HepG2 (cell line): Measurements from ENCODE around the gene DNM1. TPM values are rescaled to one million over a fixed set of nuclear protein-coding genes. Genes with fewer than 3 reads are reported as not detected.

Experiments
- ARID2 ChIP-seq: sonication (generic); formaldehyde crosslinking; IDR thresholded peaks from 2 replicates; pipeline ENCODE4 v1.8.1; 2022; ENCODE audit warnings: mild to moderate bottlenecking, missing genetic modification reagents, borderline replicate concordance
- BORCS8-MEF2B ChIP-seq: sonication (generic); formaldehyde crosslinking; IDR thresholded peaks from 2 replicates; pipeline ENCODE4 v1.8.0; 2022; ENCODE audit warnings: mild to moderate bottlenecking, missing genetic modification reagents
- CAMTA2 ChIP-seq: sonication (generic); formaldehyde crosslinking; IDR thresholded peaks from 2 replicates; pipeline ENCODE4 v1.4.0; 2020; ENCODE audit warnings: mild to moderate bottlenecking, missing genetic modification reagents, borderline replicate concordance
- CBX2 ChIP-seq, 2 experiments: fragments of 200-600 bp in 1 of 2; sonication (generic); formaldehyde crosslinking in 1 of 2; IDR thresholded peaks; 2 replicates each; pipeline versions ENCODE4 v1.7.0 to v1.8.1; 2018 to 2022; ENCODE audit warnings: low read depth in 2 of 2, low read length in 1 of 2, mild to moderate bottlenecking in 1 of 2, missing genetic modification reagents in 1 of 2
- CBX5 ChIP-seq: sonication (generic); formaldehyde crosslinking; IDR thresholded peaks from 2 replicates; pipeline ENCODE4 v1.4.0; 2020; ENCODE audit warnings: missing genetic modification reagents, borderline replicate concordance
- CC2D1A ChIP-seq: sonication (generic); formaldehyde crosslinking; IDR thresholded peaks from 2 replicates; pipeline ENCODE4 v1.8.1; 2023; ENCODE audit warnings: mild to moderate bottlenecking, missing genetic modification reagents
- CEBPG ChIP-seq: IDR thresholded peaks from 2 replicates; pipeline ENCODE4 v1.6.1; 2016
- E2F2 ChIP-seq: sonication (generic); formaldehyde crosslinking; IDR thresholded peaks from 2 replicates; pipeline ENCODE4 v1.4.0; 2020; ENCODE audit warnings: missing genetic modification reagents, borderline replicate concordance
- EED ChIP-seq: sonication (generic); formaldehyde crosslinking; IDR thresholded peaks from 2 replicates; pipeline ENCODE4 v1.5.0; 2020; ENCODE audit warnings: mild to moderate bottlenecking, missing genetic modification reagents
- ELF1 ChIP-seq: sonication (generic); formaldehyde crosslinking; IDR thresholded peaks from 2 replicates; pipeline ENCODE4 v1.4.0; 2020; ENCODE audit warnings: missing genetic modification reagents
- GABPA ChIP-seq, 2 experiments: IDR thresholded peaks; 2 replicates each; pipeline ENCODE4 v1.6.1; 2011 to 2016; ENCODE audit warnings: low read depth in 2 of 2, low read length in 1 of 2, missing biosample characterization in 1 of 2, missing genetic modification characterization in 1 of 2
- GMEB1 ChIP-seq: sonication (generic); formaldehyde crosslinking; IDR thresholded peaks from 2 replicates; pipeline ENCODE4 v1.5.1; 2020; ENCODE audit warnings: missing genetic modification reagents, mild to moderate bottlenecking, borderline replicate concordance
- HNF4A ChIP-seq: sonication (generic); formaldehyde crosslinking; IDR thresholded peaks from 2 replicates; pipeline ENCODE4 v1.4.0; 2020; ENCODE audit warnings: missing genetic modification reagents
- HNRNPLL ChIP-seq: fragments of 200-400 bp; formaldehyde crosslinking; IDR thresholded peaks from 2 replicates; pipeline ENCODE4 v1.6.1; 2017; ENCODE audit warnings: mild to moderate bottlenecking, low read depth, low read length; ENCODE audit not compliant: poor library complexity, severe bottlenecking
- KLF9 ChIP-seq: IDR thresholded peaks from 2 replicates; pipeline ENCODE4 v1.6.1; 2016; ENCODE audit warnings: low read depth
- MIER2 ChIP-seq: IDR thresholded peaks from 2 replicates; pipeline ENCODE4 v1.6.1; 2016; ENCODE audit warnings: missing biosample characterization, missing genetic modification reagents
- MZF1 ChIP-seq: sonication (generic); formaldehyde crosslinking; IDR thresholded peaks from 2 replicates; pipeline ENCODE4 v1.8.1; 2023; ENCODE audit warnings: mild to moderate bottlenecking, missing genetic modification reagents, borderline replicate concordance
- NFRKB ChIP-seq: fragments of 450-650 bp; IDR thresholded peaks from 2 replicates; pipeline ENCODE4 v1.6.1; 2017
- NR2C2 ChIP-seq: sonication (generic); formaldehyde crosslinking; IDR thresholded peaks from 2 replicates; pipeline ENCODE4 v1.4.0; 2020; ENCODE audit warnings: missing genetic modification reagents, mild to moderate bottlenecking, moderate library complexity, borderline replicate concordance
- SMARCE1 ChIP-seq: fragments of 450-650 bp; IDR thresholded peaks from 2 replicates; pipeline ENCODE4 v1.6.1; 2017; ENCODE audit warnings: borderline replicate concordance
- SP4 ChIP-seq: sonication (generic); formaldehyde crosslinking; IDR thresholded peaks from 2 replicates; pipeline ENCODE4 v1.8.1; 2023; ENCODE audit warnings: mild to moderate bottlenecking, missing genetic modification reagents
- ZBTB38 ChIP-seq: sonication (generic); formaldehyde crosslinking; IDR thresholded peaks from 2 replicates; pipeline ENCODE4 v1.5.1; 2020; ENCODE audit warnings: mild to moderate bottlenecking, missing genetic modification reagents
- ZBTB7B ChIP-seq: sonication (generic); formaldehyde crosslinking; IDR thresholded peaks from 2 replicates; pipeline ENCODE4 v1.4.0; 2020; ENCODE audit warnings: missing genetic modification reagents
- ZNF616 ChIP-seq: sonication (generic); formaldehyde crosslinking; IDR thresholded peaks from 2 replicates; pipeline ENCODE4 v1.5.0; 2020; ENCODE audit warnings: low read depth, mild to moderate bottlenecking, missing genetic modification reagents
- ZNF780A ChIP-seq: sonication (generic); formaldehyde crosslinking; IDR thresholded peaks from 2 replicates; pipeline ENCODE4 v1.8.0; 2022; ENCODE audit warnings: mild to moderate bottlenecking, missing genetic modification reagents, moderate library complexity
- polyA plus RNA-seq, 8 experiments: library from polyadenylated mRNA; depleted of rRNA in 3 of 8; stranded (reverse) in 7 of 8; unstranded in 1 of 8; fragments of >200 nt; fragmentation: Illumina TruSeq in 4 of 8; extraction: Trizol in 4 of 8; gene quantifications; 2 replicates each; pipeline versions ENCODE4 v1.2.1 to v1.2.3, GENCODE V29; 2011 to 2016; ENCODE audit warnings: low read depth in 4 of 8, missing spikeins in 1 of 8, mixed read lengths in 1 of 8; ENCODE audit not compliant: insufficient read depth in 1 of 8
- total RNA-seq, 5 experiments: library from RNA; depleted of rRNA; stranded (reverse); fragments of >200 nt; fragmentation: Illumina TruSeq; extraction: Trizol; gene quantifications; 2 replicates each; pipeline ENCODE4 v1.2.3, GENCODE V29; 2016; ENCODE audit warnings: low read depth in 1 of 5
- TF ChIP-seq, protein P1 (sequence below): sonication (generic); formaldehyde crosslinking; IDR thresholded peaks from 2 replicates; pipeline ENCODE4 v1.4.0; 2020; ENCODE audit warnings: missing genetic modification reagents

DNM1 gene
- total and polyA plus RNA-seq, 2 of the 13 experiments (the other 11 are each of a cell fraction or from before 2014, with no cell fraction given) = 0.13 to 0.58 TPM

DNA sequence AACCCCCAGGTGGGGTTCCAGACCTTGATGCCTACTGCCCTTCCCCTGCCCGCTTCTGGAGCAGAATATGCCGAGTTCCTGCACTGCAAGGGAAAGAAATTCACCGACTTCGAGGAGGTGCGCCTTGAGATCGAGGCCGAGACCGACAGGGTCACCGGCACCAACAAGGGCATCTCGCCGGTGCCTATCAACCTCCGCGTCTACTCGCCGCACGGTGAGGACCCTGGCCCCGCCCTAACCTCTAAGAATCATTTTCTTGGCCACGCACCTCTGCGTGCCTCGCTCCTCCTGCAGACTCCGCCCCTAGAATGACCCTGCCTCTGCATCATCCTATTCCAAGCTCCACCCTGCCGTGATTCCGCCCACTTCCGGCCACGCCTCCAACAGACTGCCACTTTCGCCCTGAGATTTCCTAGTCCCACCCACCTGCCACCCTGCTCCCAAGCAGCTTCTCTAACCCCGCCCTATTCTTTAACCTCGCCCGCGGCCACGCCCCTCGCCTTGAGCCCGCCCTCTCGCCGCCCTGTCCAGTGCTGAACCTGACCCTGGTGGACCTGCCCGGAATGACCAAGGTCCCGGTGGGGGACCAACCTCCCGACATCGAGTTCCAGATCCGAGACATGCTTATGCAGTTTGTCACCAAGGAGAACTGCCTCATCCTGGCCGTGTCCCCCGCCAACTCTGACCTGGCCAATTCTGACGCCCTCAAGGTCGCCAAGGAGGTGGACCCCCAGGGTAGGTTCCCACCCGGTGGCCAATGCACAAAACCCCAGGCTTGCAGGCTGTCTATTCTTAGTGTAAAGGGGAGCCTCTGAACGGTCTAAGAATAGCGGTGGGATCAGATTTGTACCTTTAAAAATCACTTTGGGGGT is 15.6 kb downstream of the DNM1 start (continued):
- TF ChIP-seq CBX2 (IDR thresholded peaks at IDR 0.05; ENCODE audit: low read depth, low read length) (no peak), CBX2 (CRISPR knock-in tag; IDR thresholded peaks at IDR 0.05; ENCODE audit: low read depth) (no peak), BORCS8-MEF2B (CRISPR knock-in tag) (no peak), HNRNPLL (peak; percentile 39), HNF4A (CRISPR knock-in tag) (no peak), ZNF780A (no peak), GABPA (IDR thresholded peaks at IDR 0.05; ENCODE audit: low read depth, low read length) (peak; percentile 33; the same call in 1 of the 2 replicates), GABPA (CRISPR knock-in tag; IDR thresholded peaks at IDR 0.05; ENCODE audit: low read depth) (peak; percentile 87), MZF1 (no peak), CAMTA2 (CRISPR knock-in tag) (no peak), ZBTB38 (0 out of 2 replicates have a peak, but pooled peaks have one; percentile 31), CBX5 (CRISPR knock-in tag) (no peak), SP4 (CRISPR knock-in tag) (peak; percentile 54; the same call in 1 of the 2 replicates), ELF1 (peak; percentile 54; the same call in 1 of the 2 replicates), NR2C2 (CRISPR knock-in tag) (no peak), KLF9 (CRISPR knock-in tag) (no peak), ARID2 (CRISPR knock-in tag) (no peak), EED (CRISPR knock-in tag) (no peak), ZNF616 (CRISPR knock-in tag) (no peak), GMEB1 (CRISPR knock-in tag) (no peak), ZBTB7B (CRISPR knock-in tag) (no peak), E2F2 (CRISPR knock-in tag) (no peak), MIER2 (peak; percentile 72), CC2D1A (CRISPR knock-in tag) (no peak), SMARCE1 (no peak), NFRKB (no peak), CEBPG (CRISPR knock-in tag) (no peak)
- TF ChIP-seq, protein P1, sequence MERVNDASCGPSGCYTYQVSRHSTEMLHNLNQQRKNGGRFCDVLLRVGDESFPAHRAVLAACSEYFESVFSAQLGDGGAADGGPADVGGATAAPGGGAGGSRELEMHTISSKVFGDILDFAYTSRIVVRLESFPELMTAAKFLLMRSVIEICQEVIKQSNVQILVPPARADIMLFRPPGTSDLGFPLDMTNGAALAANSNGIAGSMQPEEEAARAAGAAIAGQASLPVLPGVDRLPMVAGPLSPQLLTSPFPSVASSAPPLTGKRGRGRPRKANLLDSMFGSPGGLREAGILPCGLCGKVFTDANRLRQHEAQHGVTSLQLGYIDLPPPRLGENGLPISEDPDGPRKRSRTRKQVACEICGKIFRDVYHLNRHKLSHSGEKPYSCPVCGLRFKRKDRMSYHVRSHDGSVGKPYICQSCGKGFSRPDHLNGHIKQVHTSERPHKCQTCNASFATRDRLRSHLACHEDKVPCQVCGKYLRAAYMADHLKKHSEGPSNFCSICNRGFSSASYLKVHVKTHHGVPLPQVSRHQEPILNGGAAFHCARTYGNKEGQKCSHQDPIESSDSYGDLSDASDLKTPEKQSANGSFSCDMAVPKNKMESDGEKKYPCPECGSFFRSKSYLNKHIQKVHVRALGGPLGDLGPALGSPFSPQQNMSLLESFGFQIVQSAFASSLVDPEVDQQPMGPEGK (CRISPR knock-in tag) = no peak
